Neural crest cell (in vitro differentiated cells): ENCODE results near the gene KIF3B. TPM values are rescaled to one million over a fixed set of nuclear protein-coding genes. Genes with fewer than 3 reads are reported as not detected.

Experiments
- DNase-seq: peaks from one replicate; pipeline ENCODE4 v3.0.0; 2021; ENCODE audit warnings: low read depth, mixed read lengths, low spot score
- H3K27ac Mint-ChIP-seq: one replicate; pipeline ENCODE4 v1.8.0; 2021; ENCODE audit warnings: mild to moderate bottlenecking, mixed read lengths; ENCODE audit not compliant: unreplicated experiment
- H3K27me3 Mint-ChIP-seq: 2 replicates; pipeline ENCODE4 v1.8.0; 2021; ENCODE audit warnings: low read depth, mild to moderate bottlenecking, mixed read lengths
- H3K36me3 Mint-ChIP-seq: 2 replicates; pipeline ENCODE4 v1.8.0; 2021; ENCODE audit warnings: low read depth, mild to moderate bottlenecking, mixed read lengths
- H3K4me1 Mint-ChIP-seq: 2 replicates; pipeline ENCODE4 v1.8.0; 2021; ENCODE audit warnings: mixed read lengths
- H3K4me3 Mint-ChIP-seq: one replicate; pipeline ENCODE4 v1.8.0; 2021; ENCODE audit warnings: mild to moderate bottlenecking, mixed read lengths
- H3K9me3 Mint-ChIP-seq: 2 replicates; pipeline ENCODE4 v1.8.0; 2021; ENCODE audit warnings: mixed read lengths
- CTCF ChIP-seq: fragments of 200-600 bp; sonication (generic); conservative IDR thresholded peaks from 2 replicates; pipeline ENCODE4 v1.5.0; 2021; ENCODE audit warnings: antibody characterized with exemption, mild to moderate bottlenecking
- long read RNA-seq: library from polyadenylated mRNA; unstranded; transcript quantifications from one replicate; pipeline ENCODE4 v2.0.0, GENCODE V29; 2020
- total RNA-seq: library from RNA; stranded (reverse); gene quantifications from 2 replicates; pipeline ENCODE4 v1.2.1, GENCODE V29; 2021

Gene KIF3B
- 44.0 and 45.5 TPM in 2 replicates for total RNA-seq
- long read RNA-seq, partial matches to known transcripts = 22 of 24 reads
- long read RNA-seq, other reads (novel, unspliced or antisense) = 2 of 24 reads

DNA sequence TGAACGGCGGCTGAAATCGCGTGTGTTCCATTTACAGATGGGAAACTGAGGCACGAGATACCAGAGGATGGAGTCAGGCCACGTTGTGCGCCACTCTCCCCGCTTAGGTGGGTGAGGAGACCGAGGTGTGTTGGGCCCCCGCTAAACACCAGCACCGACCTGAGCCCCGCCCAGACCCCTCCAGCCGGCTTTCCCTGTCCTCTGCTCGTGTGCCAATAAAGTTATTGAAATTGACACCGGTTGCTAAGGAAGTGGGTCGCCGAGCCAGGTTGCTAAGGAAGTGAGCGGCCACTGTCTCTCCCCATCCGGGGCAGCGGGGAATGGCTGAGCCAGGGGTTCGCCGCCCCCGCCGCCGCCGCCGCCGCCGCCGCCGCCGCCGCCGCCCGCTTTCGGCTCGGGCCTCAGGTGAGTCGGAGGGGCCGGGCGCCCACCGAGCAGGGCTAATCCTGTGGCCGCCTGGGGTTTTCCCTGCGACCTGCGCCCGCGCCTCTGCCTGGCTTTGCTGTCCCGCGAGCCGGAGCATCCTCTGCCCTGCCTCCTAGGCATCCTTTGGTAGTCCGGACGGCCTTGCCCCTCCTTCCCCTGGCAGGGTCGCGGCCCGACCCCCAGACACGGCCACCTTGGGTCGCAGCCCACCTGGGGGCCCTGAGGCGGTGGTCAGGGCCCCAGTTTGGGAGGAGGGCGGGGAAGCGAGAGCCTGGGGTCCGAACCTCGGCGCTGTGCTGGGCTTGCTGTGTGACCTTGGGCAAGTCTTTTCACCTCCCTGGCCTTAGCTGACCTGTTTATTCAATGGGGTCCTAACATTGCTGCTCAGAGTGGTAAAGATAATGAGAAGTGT, at the start of gene KIF3B:
TSS of gene KIF3B (plus strand) at position 291 of the 838 bp plus-strand sequence. CDS start 32,127 bp downstream, outside the sequence.
- Mint-ChIP-seq H3K9me3 (peaks cover 7% of the 10 kb centered on the region), H3K27ac (peak within 1 kb of the TSS; percentile 39), H3K36me3 (peaks cover 3% of the 10 kb centered on the region), H3K4me1 (peaks cover 23% of the 10 kb centered on the region), H3K4me3 (peak within 1 kb of the TSS; percentile 94), H3K27me3 (peaks cover 17% of the 10 kb centered on the region)
- TF ChIP-seq CTCF = no peak
- DNase-seq = peak; percentile 80

GRCh38 chr20:32227744-32228688, 49.4 kb upstream of the KIF3B start:
- Mint-ChIP-seq H3K36me3 (peaks cover 19% of the 10 kb centered on the region), H3K27ac (peak overlapping the region; percentile 19), H3K27me3 (no peaks in the 10 kb centered on the region), H3K9me3 (no peaks in the 10 kb centered on the region), H3K4me3 (no peak overlapping the region), H3K4me1 (no peaks in the 10 kb centered on the region)
- no peak for TF ChIP-seq CTCF
- no peak for DNase-seq

DNA sequence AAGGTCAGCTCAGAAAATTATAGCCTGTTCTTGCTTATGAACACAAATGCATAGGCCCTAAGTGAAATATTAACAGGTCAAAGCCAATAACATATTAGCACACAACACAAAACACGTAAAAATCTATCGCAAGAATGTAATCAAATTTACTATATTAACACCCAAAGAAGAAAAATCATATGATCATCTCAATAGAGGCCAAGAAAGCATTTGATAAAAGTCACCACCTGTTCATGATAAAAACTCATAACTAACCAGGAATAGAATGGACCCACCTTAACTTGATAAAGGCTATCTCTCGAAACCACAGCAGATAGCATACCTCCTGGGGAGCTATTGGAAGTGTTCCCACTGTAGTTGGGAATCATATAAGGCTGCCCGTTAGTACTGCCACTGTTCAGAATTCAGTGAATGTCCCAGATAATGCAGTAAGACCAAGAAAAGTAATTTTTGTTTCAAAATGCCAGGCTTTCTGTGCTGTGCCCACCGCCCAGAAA, 48.2 kb upstream of the KIF3B start:
- H3K4me3 Mint-ChIP-seq = no peak overlapping the region
- H3K27ac Mint-ChIP-seq = no peak overlapping the region
- no peaks in the 10 kb centered on the region for H3K27me3 Mint-ChIP-seq
- no peak for TF ChIP-seq CTCF
- H3K4me1 Mint-ChIP-seq = no peaks in the 10 kb centered on the region
- peaks cover 22% of the 10 kb centered on the region for H3K36me3 Mint-ChIP-seq
- H3K9me3 Mint-ChIP-seq = no peaks in the 10 kb centered on the region
- no peak for DNase-seq

DNA sequence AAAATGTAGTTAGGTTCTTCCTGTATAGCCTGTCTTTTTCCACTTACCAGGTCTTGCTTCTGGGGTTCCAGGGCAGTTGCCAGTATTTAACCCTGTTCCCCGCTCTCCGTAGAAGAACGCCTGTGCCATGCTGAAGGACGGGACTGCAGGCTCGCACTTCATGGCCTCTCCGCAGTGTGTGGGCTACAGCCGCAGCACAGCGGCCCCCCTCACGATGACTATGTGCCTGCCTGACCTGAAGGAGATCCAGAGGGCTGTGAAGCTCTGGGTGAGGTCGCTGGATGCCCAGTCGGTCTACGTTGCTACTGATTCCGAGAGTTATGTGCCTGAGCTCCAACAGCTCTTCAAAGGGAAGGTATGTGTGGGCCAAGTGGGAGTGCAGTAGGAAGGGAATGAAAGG, 46.7 kb upstream of the KIF3B start:
- DNase-seq = no peak
- no peaks in the 10 kb centered on the region for H3K9me3 Mint-ChIP-seq
- no peak overlapping the region for H3K4me3 Mint-ChIP-seq
- peaks cover 30% of the 10 kb centered on the region for H3K36me3 Mint-ChIP-seq
- no peak for TF ChIP-seq CTCF
- H3K27me3 Mint-ChIP-seq = no peaks in the 10 kb centered on the region
- H3K27ac Mint-ChIP-seq = no peak overlapping the region
- H3K4me1 Mint-ChIP-seq = no peaks in the 10 kb centered on the region

DNA sequence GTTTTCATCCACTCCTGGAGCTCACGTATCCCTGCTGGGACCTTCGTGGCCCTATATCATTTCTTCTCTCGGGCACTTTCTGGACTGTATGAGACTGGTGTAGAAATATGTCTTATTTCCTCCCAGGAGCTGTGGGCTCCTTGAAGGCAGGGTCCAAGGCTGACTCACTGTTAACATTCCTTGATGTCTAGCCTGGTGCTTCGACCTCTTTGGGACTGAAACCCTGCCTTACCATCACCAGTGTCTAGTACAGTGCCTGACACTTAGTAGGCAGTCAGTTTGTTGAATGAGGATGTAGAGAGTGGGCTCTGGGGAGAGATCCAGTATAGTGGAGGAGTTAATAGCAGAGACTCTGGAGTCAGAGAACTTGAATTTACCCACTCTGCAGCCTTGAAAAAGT, 46.2 kb upstream of the KIF3B start:
- no peak for TF ChIP-seq CTCF
- Mint-ChIP-seq H3K36me3 (peaks cover 31% of the 10 kb centered on the region), H3K4me1 (no peaks in the 10 kb centered on the region), H3K4me3 (no peak overlapping the region), H3K27ac (no peak overlapping the region), H3K9me3 (no peaks in the 10 kb centered on the region), H3K27me3 (no peaks in the 10 kb centered on the region)
- DNase-seq = no peak
